Astrocyte of the cerebellum (primary cell): ENCODE results near the gene INPP5K.

Experiments
- DNase-seq: peaks from one replicate; pipeline ENCODE4 v3.0.0-alpha.2; 2011; ENCODE audit warnings: low read depth
- H3K4me3 ChIP-seq: 2 replicates; pipeline ENCODE4 v1.5.1; 2011; ENCODE audit warnings: mild to moderate bottlenecking, low read depth, low read length, moderate library complexity
- CTCF ChIP-seq: IDR thresholded peaks from 2 replicates; pipeline ENCODE4 v1.5.1; 2012; ENCODE audit warnings: low read length, low read depth, moderate library complexity, mild to moderate bottlenecking; ENCODE audit errors: missing control alignments
- in situ Hi-C: cut with HindIII; loops from 2 replicates; pipeline ENCODE4 v1.10.0; 2017; ENCODE audit warnings: low sequenced_read_pairs

INPP5K gene

GRCh38 chr17:1467258-1467657, 49.2 kb downstream of the INPP5K start:
- no peak for TF ChIP-seq CTCF
- H3K4me3 ChIP-seq = no peak overlapping the region
- no peak for DNase-seq
- in situ Hi-C loops = no loop called here

- in situ Hi-C loops = no loop called here
- no peak for TF ChIP-seq CTCF
- H3K4me3 ChIP-seq = no peak overlapping the region
- DNase-seq = no peak
Measured at GRCh38 chr17:1464186-1464585, 52.2 kb downstream of the INPP5K start.

GRCh38 chr17:1462164-1463112, 54.0 kb downstream of the INPP5K start:
- in situ Hi-C loops = no loop called here
- no peak overlapping the region for H3K4me3 ChIP-seq
- DNase-seq = no peak
- TF ChIP-seq CTCF = no peak

- no peak overlapping the region for H3K4me3 ChIP-seq
- no peak for TF ChIP-seq CTCF
- in situ Hi-C loops = no loop called here
- no peak for DNase-seq
Measured at GRCh38 chr17:1461198-1461944, 55.0 kb downstream of the INPP5K start.

- in situ Hi-C loops = no loop called here
- no peak overlapping the region for H3K4me3 ChIP-seq
- no peak for TF ChIP-seq CTCF
- DNase-seq = no peak
Measured at GRCh38 chr17:1460233-1460632, 56.2 kb downstream of the INPP5K start.

DNA sequence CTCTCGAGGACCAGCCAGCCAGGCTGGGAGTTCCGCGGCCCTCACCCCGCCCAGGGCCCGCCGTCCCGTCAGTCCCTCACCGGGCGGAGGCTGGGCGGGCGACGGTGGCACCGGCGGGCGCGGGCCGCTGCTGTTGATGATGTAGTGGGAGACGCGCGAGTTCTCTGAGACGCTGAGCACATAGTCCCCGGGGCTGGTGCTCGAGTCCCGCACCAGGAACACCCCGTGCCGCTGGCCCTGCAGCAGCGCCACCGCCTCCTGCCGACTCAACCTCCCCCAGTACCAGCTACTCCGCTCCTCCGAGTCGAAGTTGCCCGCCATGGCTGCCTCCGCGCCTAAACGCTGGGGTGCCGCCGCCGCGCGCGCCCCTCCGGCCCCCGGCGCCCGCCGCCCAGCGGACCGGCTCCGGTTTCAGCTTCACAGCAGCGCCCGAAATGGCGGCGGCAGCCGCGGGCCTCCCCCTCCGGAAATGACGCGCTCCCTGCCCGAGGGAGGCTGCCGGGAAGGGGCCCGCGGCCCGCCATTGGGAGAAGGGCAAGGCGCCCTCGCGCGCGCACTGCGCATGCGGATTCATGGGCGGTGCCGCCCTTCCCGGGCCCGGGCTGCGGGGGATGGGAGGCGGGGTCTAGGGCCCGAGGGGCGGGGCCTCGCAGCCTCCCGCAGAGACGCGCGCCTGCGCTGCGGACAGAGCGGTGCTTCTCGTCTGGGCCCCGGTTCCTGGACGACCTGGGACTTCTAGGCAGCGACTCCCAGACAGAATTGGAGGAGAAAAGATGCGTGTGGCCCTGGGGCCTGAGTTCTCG, 60.4 kb downstream of the INPP5K start, which contains the start of gene CRK:
Gene CRK, minus strand, starts transcription at position 436 of the 803 bp plus-strand sequence. Its CDS starts 115 bp downstream, at position 321.
- DNase-seq = peak; percentile 89
- H3K4me3 ChIP-seq = peak within 1 kb of the TSS; percentile 95
- no peak for TF ChIP-seq CTCF
- in situ Hi-C loops = no loop called here
